H1 (cell line): ENCODE data around the gene PRTN3. TPM values are rescaled to one million over a fixed set of nuclear protein-coding genes. Genes with fewer than 3 reads are reported as not detected.
A peak's percentile ranks its signal among the peaks of the same experiment; 100 is the strongest.

Experiments
- CTCF ChIA-PET: fragments of 300-600 bp; sonication (Branson Sonifier 250); formaldehyde crosslinking; loops from one replicate; lab custom pipeline; 2021; ENCODE audit not compliant: partially characterized antibody; lab: Charles Lee
- POLR2A ChIA-PET: fragments of 300-600 bp; sonication (Branson Sonifier 250); formaldehyde crosslinking; loops from one replicate; lab custom pipeline; 2021; ENCODE audit warnings: inconsistent platforms; ENCODE audit not compliant: partially characterized antibody; lab: Charles Lee
- DNase-seq, 2 experiments: peaks; one replicate each; pipeline versions ENCODE4 v3.0.0 to v3.0.0-alpha.2; 2010 to 2022; ENCODE audit warnings: low spot score in 2 of 2, low read depth in 1 of 2, mixed read lengths in 1 of 2
- FAIRE-seq: peaks from 2 replicates; lab custom pipeline; 2011; peaks lifted over from hg19 to GRCh38; lab: Jason Lieb, UNC
- H2AFZ ChIP-seq: 2 replicates; pipeline ENCODE4 v1.8.1; 2012; ENCODE audit warnings: low read length, inconsistent platforms
- H2AK5ac ChIP-seq: 2 replicates; pipeline ENCODE4 v1.6.1; 2013; ENCODE audit warnings: low read depth, low read length
- H2BK120ac ChIP-seq: replicated peaks from 2 replicates; pipeline ENCODE3; 2013; ENCODE audit warnings: low read depth, low read length, inconsistent platforms
- H2BK12ac ChIP-seq: 2 replicates; pipeline ENCODE4 v1.6.1; 2013; ENCODE audit warnings: low read depth, low read length
- H2BK15ac ChIP-seq: 2 replicates; pipeline ENCODE4 v1.6.1; 2013; ENCODE audit warnings: low read length
- H2BK20ac ChIP-seq: 2 replicates; pipeline ENCODE4 v1.6.1; 2013; ENCODE audit warnings: low read length
- H2BK5ac ChIP-seq: 2 replicates; pipeline ENCODE4 v1.6.1; 2013; ENCODE audit warnings: low read depth, low read length
- H3K14ac ChIP-seq: 2 replicates; pipeline ENCODE4 v1.6.1; 2013; ENCODE audit warnings: inconsistent platforms; ENCODE audit not compliant: insufficient read length
- H3K18ac ChIP-seq: 2 replicates; pipeline ENCODE4 v1.6.1; 2013; ENCODE audit warnings: low read length; ENCODE audit errors: extremely low read depth
- H3K23ac ChIP-seq: 2 replicates; pipeline ENCODE4 v1.6.1; 2013; ENCODE audit warnings: inconsistent platforms; ENCODE audit not compliant: insufficient read length
- H3K23me2 ChIP-seq: 2 replicates; pipeline ENCODE4 v1.6.1; 2013; ENCODE audit warnings: low read depth, low read length
- H3K27ac ChIP-seq: 2 replicates; pipeline ENCODE4 v1.6.1; 2011; ENCODE audit warnings: low read depth, low read length, inconsistent platforms
- H3K27me3 ChIP-seq, 4 experiments: replicated peaks in 1 of 4; 1 replicate in 1 of 4; 2 replicates in 3 of 4; pipeline versions ENCODE4 v1.6.1 to v1.8.1; 2011 to 2013; ENCODE audit warnings: low read length in 3 of 4, mild to moderate bottlenecking in 3 of 4, inconsistent platforms in 2 of 4, mixed read lengths in 2 of 4, moderate library complexity in 1 of 4; ENCODE audit not compliant: control insufficient read depth in 3 of 4, insufficient read depth in 3 of 4; ENCODE audit errors: extremely low read depth in 1 of 4
- H3K36me3 ChIP-seq, 4 experiments: 2 replicates each; pipeline versions ENCODE4 v1.6.1 to v1.8.1; 2011 to 2013; ENCODE audit warnings: mild to moderate bottlenecking in 4 of 4, low read length in 3 of 4, moderate library complexity in 2 of 4, control low read depth in 1 of 4, inconsistent platforms in 1 of 4; ENCODE audit not compliant: insufficient read depth in 4 of 4, control insufficient read depth in 2 of 4
- H3K4ac ChIP-seq: replicated peaks from 2 replicates; pipeline ENCODE3; 2013; ENCODE audit warnings: low read length, low read depth, mixed read lengths, inconsistent platforms; ENCODE audit not compliant: insufficient read length
- H3K4me1 ChIP-seq, 4 experiments: replicated peaks in 1 of 4; 1 replicate in 1 of 4; 2 replicates in 3 of 4; pipeline versions ENCODE4 v1.6.1 to v1.8.1; 2011 to 2013; ENCODE audit warnings: low read length in 3 of 4, inconsistent platforms in 2 of 4, mixed read lengths in 1 of 4; ENCODE audit not compliant: insufficient read depth in 4 of 4, control insufficient read depth in 3 of 4
- H3K4me2 ChIP-seq, 2 experiments: 2 replicates each; pipeline versions ENCODE4 v1.6.1 to v1.8.1; 2011 to 2013; ENCODE audit warnings: low read depth in 2 of 2, low read length in 2 of 2, control low read depth in 1 of 2, inconsistent platforms in 1 of 2, mild to moderate bottlenecking in 1 of 2; ENCODE audit not compliant: insufficient read depth in 1 of 2
- H3K4me3 ChIP-seq, 4 experiments: fragments of 200-600, 300-600 bp in 1 of 4; sonication (generic), shearing (Covaris generic), sonication (Bioruptor Twin) in 1 of 4; 2 replicates each; pipeline versions ENCODE4 v1.5.1 to v1.8.1; 2011 to 2016; ENCODE audit warnings: low read length in 4 of 4, low read depth in 3 of 4, control low read depth in 2 of 4, inconsistent platforms in 2 of 4, mild to moderate bottlenecking in 2 of 4, mixed read lengths in 1 of 4, moderate library complexity in 1 of 4; ENCODE audit not compliant: insufficient read depth in 2 of 4; ENCODE audit errors: extremely low read depth in 1 of 4
- H3K56ac ChIP-seq: replicated peaks from 2 replicates; pipeline ENCODE3; 2013; ENCODE audit warnings: low read depth, mild to moderate bottlenecking, mixed read lengths, low read length, inconsistent platforms; ENCODE audit not compliant: insufficient read length
- H3K79me1 ChIP-seq: 2 replicates; pipeline ENCODE4 v1.6.1; 2013; ENCODE audit warnings: low read depth, low read length, control low read depth
- H3K79me2 ChIP-seq, 2 experiments: 2 replicates each; pipeline versions ENCODE4 v1.6.1 to v1.8.1; 2012 to 2013; ENCODE audit warnings: low read length in 2 of 2, mild to moderate bottlenecking in 2 of 2, inconsistent platforms in 1 of 2; ENCODE audit not compliant: insufficient read depth in 2 of 2, control insufficient read depth in 1 of 2
- H3K9ac ChIP-seq, 4 experiments: replicated peaks in 1 of 4; 1 replicate in 1 of 4; 2 replicates in 3 of 4; pipeline versions ENCODE4 v1.6.1 to v1.8.1; 2011 to 2013; ENCODE audit warnings: low read depth in 3 of 4, low read length in 3 of 4, control low read depth in 2 of 4, mild to moderate bottlenecking in 2 of 4, moderate library complexity in 2 of 4, inconsistent platforms in 1 of 4; ENCODE audit errors: extremely low read depth in 1 of 4
- H3K9me3 ChIP-seq, 2 experiments: 2 replicates each; pipeline versions ENCODE4 v1.6.1 to v1.8.1; 2012 to 2013; ENCODE audit warnings: mild to moderate bottlenecking in 2 of 2, moderate library complexity in 2 of 2, control low read depth in 1 of 2, inconsistent platforms in 1 of 2, low read depth in 1 of 2, low read length in 1 of 2, mixed read lengths in 1 of 2; ENCODE audit not compliant: insufficient read depth in 2 of 2
- H4K20me1 ChIP-seq, 2 experiments: replicated peaks in 1 of 2; 2 replicates each; pipeline versions ENCODE3 to v1.8.1; 2011 to 2013; ENCODE audit warnings: inconsistent platforms in 2 of 2, low read length in 2 of 2, mild to moderate bottlenecking in 1 of 2; ENCODE audit not compliant: insufficient read depth in 2 of 2, control insufficient read depth in 1 of 2
- H4K5ac ChIP-seq: 2 replicates; pipeline ENCODE4 v1.6.1; 2013; ENCODE audit warnings: low read length, low read depth, mixed read lengths, inconsistent platforms; ENCODE audit not compliant: insufficient read length
- H4K8ac ChIP-seq: 2 replicates; pipeline ENCODE4 v1.8.0; 2013; ENCODE audit warnings: mild to moderate bottlenecking, moderate library complexity, low read length, inconsistent platforms; ENCODE audit not compliant: insufficient read depth; ENCODE audit errors: extremely low read depth
- H4K91ac ChIP-seq: replicated peaks from 2 replicates; pipeline ENCODE3; 2013; ENCODE audit warnings: low read length, mixed read lengths, inconsistent platforms; ENCODE audit not compliant: insufficient read length
- MAFK ChIP-seq: IDR thresholded peaks from 2 replicates; pipeline ENCODE4 v1.6.1; 2012; ENCODE audit warnings: low read depth, mild to moderate bottlenecking, improper control_type of control experiment, low read length
- POLR2AphosphoS5 ChIP-seq: IDR thresholded peaks from 2 replicates; pipeline ENCODE4 v1.6.1; 2011; ENCODE audit warnings: low read depth, low read length
- WGBS, 2 experiments: shearing (Covaris generic) in 1 of 2; methylation state at CpG; one replicate each; pipeline versions ENCODE4 v1.1.6 to v1.1.7; 2013 to 2015; ENCODE audit warnings: low lambda C conversion rate in 2 of 2, mixed read lengths in 2 of 2, inconsistent platforms in 1 of 2, low coverage in 1 of 2, missing lambda C conversion rate in 1 of 2; ENCODE audit not compliant: insufficient replicate concordance in 2 of 2, insufficient coverage in 1 of 2, insufficient read length in 1 of 2; ENCODE audit errors: extremely low coverage in 1 of 2, missing lambda C conversion rate in 1 of 2; 5-methylcytosine and 5-hydroxymethylcytosine counted together
- polyA plus RNA-seq, 7 experiments: library from polyadenylated mRNA; depleted of rRNA in 3 of 7; stranded (reverse) in 5 of 7; unstranded in 2 of 7; fragments of >200 nt in 5 of 7; fragments of 200-250 nt in 2 of 7; gene quantifications; 1 replicate in 5 of 7; 2 replicates in 1 of 7; 4 replicates in 1 of 7; pipeline versions ENCODE4 v1.2.1 to v1.2.3, GENCODE V29; 2011 to 2013; ENCODE audit warnings: missing spikeins in 2 of 7, mixed read lengths in 2 of 7
- total RNA-seq: library from RNA; stranded (reverse); fragmentation: NEBNext Ultra II Directional; extraction: Animal tissue kit (Norgen Biotek cat#: 25700); gene quantifications from 2 replicates; pipeline ENCODE4 v1.2.1, GENCODE V29; 2021

The PRTN3 gene
- total and polyA plus RNA-seq, 2 of the 8 experiments (the other 6 are each of a cell fraction or from before 2014, with no cell fraction given): 0.39 to 2.1 TPM

GRCh38 chr19:810883-811489 lies 29.8 kb upstream of the PRTN3 start:
- DNase-seq: no peak
- peaks cover 17 to 38% of the 10 kb centered on the region in 2 experiments for H4K20me1 ChIP-seq
- H3K18ac ChIP-seq: no peak overlapping the region
- no peak overlapping the region for H3K14ac ChIP-seq
- no peak overlapping the region for H3K4me3 ChIP-seq
- peaks cover 39 to 92% (median 57%) of the 10 kb centered on the region in 4 experiments for H3K36me3 ChIP-seq
- no peak overlapping the region for H2BK15ac ChIP-seq
- no peak overlapping the region for H2AK5ac ChIP-seq
- no peak overlapping the region for H2BK5ac ChIP-seq
- no peaks in the 10 kb centered on the region for H3K9me3 ChIP-seq
- H3K4me2 ChIP-seq: no peak overlapping the region
- no peak for FAIRE-seq
- ChIA-PET CTCF (no interaction called here), POLR2A (interaction anchor here (0.6 to 16.9 kb wide), 10 partner anchors 9 to 215 kb away, joined by 3 to 277 read pairs (median 6); partner anchors contain the start of genes AZU1, CNN2, PLPPR3 and PTBP1)
- H2BK20ac ChIP-seq: no peak overlapping the region
- TF ChIP-seq POLR2AphosphoS5 (peak; percentile 34; the same call in 1 of the 2 replicates), MAFK (no peak)
- no peaks in the 10 kb centered on the region for H3K27me3 ChIP-seq
- no peak overlapping the region for H3K9ac ChIP-seq
- no peak overlapping the region for H2BK120ac ChIP-seq
- H3K23ac ChIP-seq: no peak overlapping the region
- H3K4ac ChIP-seq: no peak overlapping the region
- H3K27ac ChIP-seq: no peak overlapping the region
- peaks cover 2% of the 10 kb centered on the region; the same call in 1 of the 2 replicates for H3K23me2 ChIP-seq
- 91% methylated on average over 16 of the region's 25 CpGs; no CpG with 5 or more reads in 1 of the 2 experiments for WGBS, 2 experiments
- H3K4me1 ChIP-seq: no peaks in the 10 kb centered on the region; a peak in 1 of 7 replicates
- H4K5ac ChIP-seq: no peak overlapping the region
- peaks cover 0 to 17% of the 10 kb centered on the region in 2 experiments; a peak in 3 of 4 replicates for H3K79me2 ChIP-seq
- no peak overlapping the region for H3K56ac ChIP-seq
- H4K8ac ChIP-seq: peak overlapping the region; percentile 47; the same call in 1 of the 2 replicates
- peaks cover 4% of the 10 kb centered on the region for H3K79me1 ChIP-seq
- no peak overlapping the region for H2AFZ ChIP-seq
- no peak overlapping the region for H4K91ac ChIP-seq
- no peak overlapping the region for H2BK12ac ChIP-seq
